Measurements from ENCODE around the gene BCL2L2. TPM values are rescaled to one million over a fixed set of nuclear protein-coding genes. Genes with fewer than 3 reads are reported as not detected.
"Not testable (repeated sequence)": the region's sequence is repeated elsewhere in the genome, so short reads cannot be mapped to it uniquely, and the experiment has no call there.

The BCL2L2 gene
- 10 to 100 TPM; 78.0 to 85.1 TPM for total RNA-seq
- polyA plus RNA-seq (ENCODE audit: insufficient read depth, low read depth, low replicate concordance), result 46.8 TPM
- long read RNA-seq, donor 1, partial matches to known transcripts, result 0 of 4 reads
- long read RNA-seq, donor 1, other reads (novel, unspliced or antisense), result 0 of 4 reads
- long read RNA-seq, donor 2, partial matches to known transcripts, result 0 of 2 reads
- long read RNA-seq, donor 2, other reads (novel, unspliced or antisense), result 0 of 2 reads

- peaks cover 48% of the 10 kb centered on the region for H3K4me1 ChIP-seq
Measured at GRCh38 chr14:23306412-23307145, at the start of gene BCL2L2. Gene BCL2L2, plus strand, starts transcription at chr14:23306833. Its CDS starts 935 bp downstream, at chr14:23307768.

GRCh38 chr14:23258256-23258655, 48.4 kb upstream of the BCL2L2 start:
- 88 to 89% methylated on average over 5 of the region's 5 CpGs for WGBS, 2 donors
- intact Hi-C loops (cut with DNase I; ENCODE audit: low total_unique reads), result no loop called here
- Histone ChIP-seq H3K36me3 (ENCODE audit: low read depth, missing control alignments) (no peaks in the 10 kb centered on the region), H3K27ac (no peak overlapping the region), H3K4me1 (no peaks in the 10 kb centered on the region), H3K9me3 (no peaks in the 10 kb centered on the region), H3K4me3 (no peak overlapping the region), H3K27me3 (no peaks in the 10 kb centered on the region)
- TF ChIP-seq POLR2A (IDR thresholded peaks at IDR 0.05) (no peak), CTCF (IDR thresholded peaks at IDR 0.05) (no peak)
- no peak for DNase-seq

More at GRCh38 chr14:23306412-23307145, at the start of gene BCL2L2:
- Histone ChIP-seq H3K4me3 (peak within 1 kb of the TSS; percentile 59 to 90), H3K27me3 (no peaks in the 10 kb centered on the region), H3K9me3 (no peaks in the 10 kb centered on the region), H3K27ac (peak within 1 kb of the TSS; percentile 90 to 91), H3K36me3 (ENCODE audit: low read depth, missing control alignments) (no peaks in the 10 kb centered on the region)
- TF ChIP-seq POLR2A (IDR thresholded peaks at IDR 0.05) (peak; percentile 26), CTCF (IDR thresholded peaks at IDR 0.05) (no peak)
- WGBS, 2 donors, result 1 to 5% methylated on average over 22 to 24 of the region's 24 CpGs
- intact Hi-C loops (cut with DNase I; ENCODE audit: low total_unique reads), result no loop called here
- DNase-seq, result peak; percentile 94

GRCh38 chr14:23259426-23259825, 47.2 kb upstream of the BCL2L2 start:
- Histone ChIP-seq H3K27me3 (no peaks in the 10 kb centered on the region), H3K36me3 (ENCODE audit: low read depth, missing control alignments) (no peaks in the 10 kb centered on the region), H3K4me1 (no peaks in the 10 kb centered on the region), H3K9me3 (no peaks in the 10 kb centered on the region), H3K4me3 (no peak overlapping the region), H3K27ac (no peak overlapping the region)
- TF ChIP-seq POLR2A (IDR thresholded peaks at IDR 0.05) (no peak), CTCF (IDR thresholded peaks at IDR 0.05) (no peak)
- intact Hi-C loops (cut with DNase I; ENCODE audit: low total_unique reads), result no loop called here
- no peak for DNase-seq

- DNase-seq; H3K9me3 ChIP-seq; H3K27ac ChIP-seq; H3K36me3 ChIP-seq (ENCODE audit: low read depth, missing control alignments); intact Hi-C loops (cut with DNase I; ENCODE audit: low total_unique reads); H3K4me1 ChIP-seq; H3K27me3 ChIP-seq; H3K4me3 ChIP-seq: not testable (repeated sequence)
- 67 to 71% methylated on average over 8 of the region's 8 CpGs for whole genome bisulfite sequencing, 2 donors
Measured at GRCh38 chr14:23260849-23261248, 45.8 kb upstream of the BCL2L2 start.

- Histone ChIP-seq H3K36me3 (ENCODE audit: low read depth, missing control alignments) (no peaks in the 10 kb centered on the region), H3K4me3 (no peak overlapping the region), H3K27ac (no peak overlapping the region), H3K9me3 (no peaks in the 10 kb centered on the region), H3K27me3 (no peaks in the 10 kb centered on the region), H3K4me1 (no peaks in the 10 kb centered on the region)
- TF ChIP-seq POLR2A (IDR thresholded peaks at IDR 0.05), result no peak
- no peak for TF ChIP-seq CTCF (IDR thresholded peaks at IDR 0.05)
- DNase-seq, result no peak
- intact Hi-C loops (cut with DNase I; ENCODE audit: low total_unique reads), result no loop called here
- WGBS, 2 donors, result 88 to 92% methylated on average over 6 to 7 of the region's 7 CpGs
Measured at GRCh38 chr14:23269193-23269592, 37.4 kb upstream of the BCL2L2 start.
